PFSK-1 (cell line): ENCODE data around the gene OSBPL10.

ENCODE experiments used
- FOXP2 ChIP-seq: optimal IDR thresholded peaks from 2 replicates; pipeline ENCODE3; 2011; ENCODE audit warnings: borderline replicate concordance, control low read depth, inconsistent platforms; ENCODE audit not compliant: insufficient read depth; ENCODE audit errors: extremely low read length, extremely low read depth
- POLR2AphosphoS5 ChIP-seq: IDR thresholded peaks from 2 replicates; pipeline ENCODE4 v1.6.1; 2012; ENCODE audit warnings: low read depth, mild to moderate bottlenecking, control low read depth, low read length, moderate library complexity
- REST ChIP-seq, 2 experiments: IDR thresholded peaks; 2 replicates each; pipeline versions ENCODE4 v1.6.1 to v1.8.0; 2011 to 2012; ENCODE audit warnings: low read depth in 2 of 2, low read length in 2 of 2, control low read depth in 1 of 2, inconsistent platforms in 1 of 2, mild to moderate bottlenecking in 1 of 2, moderate library complexity in 1 of 2; ENCODE audit not compliant: insufficient read depth in 1 of 2
- SIN3A ChIP-seq: IDR thresholded peaks from 2 replicates; pipeline ENCODE4 v1.6.1; 2012; ENCODE audit warnings: mild to moderate bottlenecking, low read length, moderate library complexity, borderline replicate concordance; ENCODE audit not compliant: insufficient read depth
- TAF1 ChIP-seq: IDR thresholded peaks from 2 replicates; pipeline ENCODE4 v1.6.1; 2012; ENCODE audit warnings: low read length, control low read depth, borderline replicate concordance; ENCODE audit not compliant: insufficient read depth

GRCh38 chr3:31879365-31879764 is 101.7 kb downstream of the OSBPL10 start:
- no peak for TF ChIP-seq POLR2AphosphoS5
- no peak for TF ChIP-seq SIN3A
- TF ChIP-seq REST (IDR thresholded peaks at IDR 0.05; ENCODE audit: insufficient read depth in 1 of 2, low read depth in 2 of 2, low read length in 2 of 2) = no peak
- no peak for TF ChIP-seq TAF1
- TF ChIP-seq FOXP2 = no peak
